ENCODE data around the gene CD160. TPM values are rescaled to one million over a fixed set of nuclear protein-coding genes. Genes with fewer than 3 reads are reported as not detected.
"Not testable (repeated sequence)": the region's sequence is repeated elsewhere in the genome, so short reads cannot be mapped to it uniquely, and the experiment has no call there.

Gene CD160
- total RNA-seq, 1 donor from 2014 or later = not detected

GRCh38 chr1:145716641-145717345 lies 2.5 kb upstream of the CD160 start:
- no peak overlapping the region for H3K4me3 ChIP-seq (ENCODE audit: low read depth, low read length)
- no peaks in the 10 kb centered on the region for H3K36me3 ChIP-seq (ENCODE audit: control insufficient read depth, insufficient read depth, low read length)
- FAIRE-seq = no peak
- TF ChIP-seq CTCF (IDR thresholded peaks at IDR 0.05; ENCODE audit: insufficient read depth, low read length, severe bottlenecking) = no peak
- no peak for DNase-seq (ENCODE audit: low read depth)
- H3K27me3 ChIP-seq (ENCODE audit: control insufficient read depth, insufficient read depth, low read length) = no peaks in the 10 kb centered on the region

- no peaks in the 10 kb centered on the region for H3K36me3 ChIP-seq (ENCODE audit: control insufficient read depth, insufficient read depth, low read length)
- no peak overlapping the region for H3K4me3 ChIP-seq (ENCODE audit: low read depth, low read length)
- no peak for TF ChIP-seq CTCF (IDR thresholded peaks at IDR 0.05; ENCODE audit: insufficient read depth, low read length, severe bottlenecking)
- DNase-seq (ENCODE audit: low read depth) (no peak), FAIRE-seq (no peak)
- H3K27me3 ChIP-seq (ENCODE audit: control insufficient read depth, insufficient read depth, low read length) = no peaks in the 10 kb centered on the region
Observed at GRCh38 chr1:145717833-145718232, 1.5 kb upstream of the CD160 start.

- not testable (repeated sequence) for DNase-seq (ENCODE audit: low read depth); H3K4me3 ChIP-seq (ENCODE audit: low read depth, low read length); FAIRE-seq; H3K27me3 ChIP-seq (ENCODE audit: control insufficient read depth, insufficient read depth, low read length); H3K36me3 ChIP-seq (ENCODE audit: control insufficient read depth, insufficient read depth, low read length)
Observed at GRCh38 chr1:145718465-145718864, 834 bp upstream of the CD160 start.

- peak; percentile 82 for DNase-seq (ENCODE audit: low read depth)
- TF ChIP-seq CTCF (IDR thresholded peaks at IDR 0.05; ENCODE audit: insufficient read depth, low read length, severe bottlenecking) = no peak
- Histone ChIP-seq H3K4me3 (ENCODE audit: low read depth, low read length) (no peak overlapping the region), H3K27me3 (ENCODE audit: control insufficient read depth, insufficient read depth, low read length) (no peaks in the 10 kb centered on the region), H3K36me3 (ENCODE audit: control insufficient read depth, insufficient read depth, low read length) (no peaks in the 10 kb centered on the region)
- FAIRE-seq = no peak
Observed at GRCh38 chr1:145720556-145720877, 1.2 kb downstream of the CD160 start.

- peak; percentile 92 for TF ChIP-seq CTCF (IDR thresholded peaks at IDR 0.05; ENCODE audit: insufficient read depth, low read length, severe bottlenecking)
Observed at GRCh38 chr1:145720878-145721671, 1.8 kb downstream of the CD160 start.

GRCh38 chr1:145726193-145726592 lies 6.9 kb downstream of the CD160 start:
- not testable (repeated sequence) for H3K4me3 ChIP-seq (ENCODE audit: low read depth, low read length); DNase-seq (ENCODE audit: low read depth); H3K27me3 ChIP-seq (ENCODE audit: control insufficient read depth, insufficient read depth, low read length); H3K36me3 ChIP-seq (ENCODE audit: control insufficient read depth, insufficient read depth, low read length); FAIRE-seq

More at GRCh38 chr1:145720878-145721671, 1.8 kb downstream of the CD160 start:
- H3K36me3 ChIP-seq (ENCODE audit: control insufficient read depth, insufficient read depth, low read length) = no peaks in the 10 kb centered on the region
- peak overlapping the region; percentile 14 for H3K4me3 ChIP-seq (ENCODE audit: low read depth, low read length)
- FAIRE-seq = no peak
- DNase-seq (ENCODE audit: low read depth) = peak; percentile 25
- H3K27me3 ChIP-seq (ENCODE audit: control insufficient read depth, insufficient read depth, low read length) = no peaks in the 10 kb centered on the region

All from bronchial epithelial cell (primary cell).